NAMALWA (cell line): ENCODE measurements around the gene SFXN3.
A peak's percentile ranks its signal among the peaks of the same experiment; 100 is the strongest.
"Not testable (repeated sequence)": the region's sequence is repeated elsewhere in the genome, so short reads cannot be mapped to it uniquely, and the experiment has no call there.

Experiments
- DNase-seq: peaks from one replicate; pipeline ENCODE4 v3.0.0-alpha.2; 2015; ENCODE audit warnings: low spot score

Gene SFXN3

DNA sequence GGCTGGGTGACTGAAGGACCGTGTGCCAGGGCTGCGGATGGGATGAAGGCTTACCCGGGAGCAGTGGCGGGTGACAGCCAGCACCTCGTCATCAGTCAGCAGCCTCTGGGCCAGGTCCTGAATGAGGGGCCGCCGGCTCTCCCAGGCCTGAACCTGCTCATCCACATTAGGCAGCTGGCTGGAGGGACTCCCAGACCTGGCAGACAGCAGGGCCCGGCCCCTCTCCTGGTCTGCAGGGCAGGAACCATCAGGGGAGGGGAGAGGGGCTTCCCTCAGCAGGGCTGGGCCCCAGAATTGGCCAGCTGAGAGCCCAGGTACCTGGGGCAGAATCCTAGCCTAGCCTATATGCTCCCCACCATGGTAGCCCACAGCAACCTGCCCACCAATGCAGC, 15.5 kb upstream of the SFXN3 start:
- DNase-seq = no peak

- DNase-seq = no peak
Measured at GRCh38 chr10:101016814-101017213, 14.2 kb upstream of the SFXN3 start.

GRCh38 chr10:101018118-101018599, 12.9 kb upstream of the SFXN3 start:
- DNase-seq = peak; percentile 47

- peak; percentile 76 for DNase-seq
Measured at GRCh38 chr10:101018600-101019439, 12.2 kb upstream of the SFXN3 start.

GRCh38 chr10:101019440-101019703, 11.7 kb upstream of the SFXN3 start:
- no peak for DNase-seq

DNA sequence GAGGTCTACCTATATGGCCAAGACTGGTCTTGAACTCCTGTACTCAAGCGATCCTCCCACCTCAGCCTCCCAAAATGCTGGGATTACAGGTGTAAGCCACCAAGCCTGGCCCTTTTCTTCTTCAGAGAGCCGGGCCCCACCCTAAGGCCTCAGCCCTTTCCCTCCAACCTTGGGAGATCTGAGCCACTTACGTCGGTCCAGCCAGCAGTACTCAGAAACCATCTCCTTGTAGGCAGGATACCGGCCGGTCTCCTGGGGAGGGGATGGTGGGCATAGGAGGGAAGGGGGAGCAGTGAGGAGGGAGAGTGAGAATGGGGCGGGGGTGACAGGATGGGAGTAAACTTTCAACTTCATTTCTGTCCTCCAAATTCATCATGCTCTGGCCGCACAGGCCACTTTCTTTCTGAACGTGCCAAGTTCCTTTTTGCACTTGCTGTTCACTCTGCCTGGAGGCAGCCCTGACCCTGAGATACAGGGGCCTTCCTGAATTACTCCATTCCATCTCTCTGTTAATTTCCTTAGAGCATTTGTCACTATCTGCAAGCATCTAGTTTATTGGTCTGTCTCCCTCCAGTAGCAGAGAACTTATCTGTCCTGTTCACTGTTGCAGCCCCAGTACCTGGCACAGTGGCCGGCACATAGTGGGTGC, 10.5 kb upstream of the SFXN3 start:
- DNase-seq = no peak

- no peak for DNase-seq
Measured at GRCh38 chr10:101021239-101021638, 9.8 kb upstream of the SFXN3 start.

GRCh38 chr10:101021692-101022251, 9.3 kb upstream of the SFXN3 start:
- DNase-seq = no peak

DNA sequence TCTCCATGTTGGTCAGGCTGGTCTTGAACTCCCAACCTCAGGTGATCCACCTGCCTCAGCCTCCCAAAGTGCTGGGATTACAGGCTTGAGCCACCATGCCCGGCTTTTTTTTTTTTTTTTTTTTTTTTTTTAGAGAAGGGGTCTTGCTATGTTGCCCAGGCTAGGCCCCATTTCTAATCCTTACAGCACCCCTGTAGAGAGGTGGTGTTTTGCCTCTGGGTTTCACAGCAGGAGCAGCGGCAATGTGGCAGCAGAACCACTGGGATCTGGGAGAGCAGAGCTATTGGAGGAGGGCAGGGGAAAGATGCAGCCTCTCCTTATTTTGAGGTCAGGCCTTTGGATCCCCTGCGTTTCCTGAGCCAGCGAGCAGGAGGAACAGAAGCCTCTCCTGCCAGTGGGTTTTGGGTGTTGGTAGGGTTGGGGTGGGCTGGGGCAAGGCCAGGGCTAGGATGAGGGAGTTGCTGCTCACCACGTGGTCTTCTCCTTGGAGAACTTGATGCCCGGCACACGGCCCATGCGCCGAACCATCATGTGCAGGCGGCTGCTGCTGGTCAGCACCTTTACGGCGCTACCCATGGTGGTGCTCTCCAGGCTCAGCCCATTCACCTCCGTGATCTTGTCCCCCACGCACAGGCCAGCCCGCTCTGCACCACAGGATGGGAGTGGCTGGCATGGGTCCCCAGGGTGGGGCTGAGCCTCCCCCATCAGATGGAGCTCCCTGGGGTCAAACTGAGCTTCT, 7.9 kb upstream of the SFXN3 start:
- DNase-seq = no peak

GRCh38 chr10:101027106-101027720, 3.8 kb upstream of the SFXN3 start:
- no peak for DNase-seq

DNA sequence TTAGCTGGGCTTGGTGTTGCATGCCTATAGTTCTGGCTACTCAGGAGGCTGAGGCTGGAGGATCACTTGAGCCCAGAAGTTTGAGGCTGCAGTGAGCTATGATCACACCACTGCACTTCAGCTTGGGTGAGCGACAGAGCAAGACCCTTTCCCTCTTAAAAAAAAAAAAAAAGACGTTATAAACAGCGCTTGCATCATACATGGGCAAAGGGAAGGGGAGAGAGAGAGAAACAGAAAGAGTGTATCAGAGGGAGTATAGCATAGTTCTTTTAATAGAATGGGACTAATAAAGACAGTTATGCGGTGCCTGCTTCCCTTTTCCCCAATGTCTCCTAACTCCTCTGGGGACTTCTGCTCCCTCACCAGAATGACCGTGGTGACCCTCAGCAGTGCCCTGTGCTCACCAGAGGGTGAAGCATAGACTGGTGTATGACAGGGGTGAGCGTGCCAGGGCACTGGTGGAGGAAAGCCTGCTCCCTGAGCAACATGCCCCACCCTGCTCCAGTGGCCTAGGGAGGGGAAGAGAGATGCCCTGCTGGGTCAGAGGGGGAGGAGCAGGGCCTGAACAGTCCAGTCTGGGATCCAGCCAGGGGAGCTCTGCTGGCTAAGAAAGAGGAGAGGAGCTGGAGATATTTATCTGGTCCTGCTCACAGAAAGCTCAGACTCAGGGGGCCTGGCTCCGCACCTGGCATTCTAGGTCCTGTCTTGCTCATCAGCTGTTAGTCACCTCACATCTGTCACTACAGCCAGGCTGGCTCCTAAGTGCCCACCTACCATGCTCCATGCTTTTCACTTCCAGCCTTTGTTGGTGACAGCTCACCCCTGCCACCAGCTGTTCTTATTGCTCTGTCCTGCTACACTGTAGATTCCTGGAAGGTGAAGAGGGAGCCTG, 2.3 kb upstream of the SFXN3 start:
- DNase-seq = peak; percentile 32

- no peak for DNase-seq
Measured at GRCh38 chr10:101029520-101030295, 1.3 kb upstream of the SFXN3 start.

- DNase-seq = no peak
Measured at GRCh38 chr10:101030496-101031127, 422 bp upstream of the SFXN3 start.

DNA sequence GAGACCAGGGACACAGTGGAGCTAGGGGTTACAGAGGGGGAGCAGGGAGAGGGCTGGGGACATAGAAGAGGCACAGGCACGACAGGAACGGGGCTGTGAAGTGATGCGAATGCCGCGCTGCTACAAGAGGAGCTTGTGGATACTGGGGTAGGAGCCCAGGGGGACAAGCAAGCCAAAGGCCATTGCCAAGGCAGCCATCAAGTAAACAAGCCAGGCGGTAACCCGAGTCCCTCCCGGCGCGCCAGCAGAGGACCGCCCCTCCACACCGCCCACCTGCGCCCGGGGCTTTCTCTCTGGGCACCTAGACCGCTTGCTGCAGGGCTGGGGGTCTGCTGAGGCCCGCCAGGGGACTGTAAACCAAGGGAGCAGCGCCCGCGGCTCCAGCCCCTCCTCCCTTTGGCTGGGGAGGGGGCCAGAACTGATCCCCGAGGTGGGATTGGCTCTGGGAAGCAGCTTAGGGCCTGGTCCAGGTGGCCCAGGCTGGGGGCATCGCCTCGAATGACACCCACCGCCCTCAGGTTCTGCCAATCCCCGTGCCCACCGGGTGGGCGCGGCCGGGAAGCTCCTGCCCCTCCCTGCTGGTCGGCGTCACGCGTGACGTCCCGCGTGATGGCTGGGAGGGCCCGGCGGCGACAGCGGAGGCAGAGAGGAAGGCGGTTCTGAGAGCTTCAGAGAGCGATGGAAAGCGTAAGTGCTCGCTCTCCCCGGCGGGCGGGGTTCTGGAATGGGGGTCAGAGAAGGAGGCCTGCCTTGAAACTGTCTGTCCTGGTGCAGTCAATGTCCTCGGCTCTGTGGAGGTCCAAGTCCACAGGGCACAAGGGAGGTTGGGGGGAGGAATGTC, 982 bp downstream of the SFXN3 start:
- no peak for DNase-seq

- DNase-seq = no peak
Measured at GRCh38 chr10:101032637-101033224, 1.7 kb downstream of the SFXN3 start.

DNA sequence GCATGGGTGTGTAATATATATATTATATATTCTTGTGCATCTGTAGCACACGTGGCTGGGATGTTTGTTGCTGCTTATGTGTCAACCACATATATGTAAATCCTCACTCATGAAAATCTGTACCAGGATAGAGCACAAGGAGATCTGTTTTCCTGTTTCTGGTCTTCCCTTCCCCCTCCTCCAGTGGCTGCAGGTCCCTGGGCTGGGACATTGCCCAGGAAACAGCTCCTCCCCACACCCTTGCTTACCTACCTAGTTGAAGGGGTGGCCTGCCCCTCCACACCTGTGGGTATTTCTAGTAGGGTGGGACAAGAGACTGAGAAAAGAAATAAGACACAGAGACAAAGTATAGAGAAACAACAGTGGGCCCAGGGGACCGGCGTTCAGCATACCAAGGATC, 2.2 kb downstream of the SFXN3 start:
- DNase-seq = no peak

DNA sequence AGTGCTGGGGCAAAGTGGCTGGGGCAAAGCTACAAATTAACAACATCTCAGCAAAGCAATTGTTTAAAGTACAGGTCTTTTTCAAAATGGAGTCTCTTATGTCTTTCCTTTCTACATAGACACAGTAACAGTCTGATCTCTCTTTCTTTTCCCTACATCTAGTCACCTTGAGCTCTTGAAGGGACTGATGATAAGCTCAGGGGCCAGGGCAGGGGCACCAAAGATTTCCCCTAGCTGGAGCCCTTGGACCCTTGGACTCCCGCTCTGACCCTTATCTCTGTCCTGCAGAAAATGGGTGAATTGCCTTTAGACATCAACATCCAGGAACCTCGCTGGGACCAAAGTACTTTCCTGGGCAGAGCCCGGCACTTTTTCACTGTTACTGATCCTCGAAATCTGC, 3.4 kb downstream of the SFXN3 start:
- not testable (repeated sequence) for DNase-seq

DNA sequence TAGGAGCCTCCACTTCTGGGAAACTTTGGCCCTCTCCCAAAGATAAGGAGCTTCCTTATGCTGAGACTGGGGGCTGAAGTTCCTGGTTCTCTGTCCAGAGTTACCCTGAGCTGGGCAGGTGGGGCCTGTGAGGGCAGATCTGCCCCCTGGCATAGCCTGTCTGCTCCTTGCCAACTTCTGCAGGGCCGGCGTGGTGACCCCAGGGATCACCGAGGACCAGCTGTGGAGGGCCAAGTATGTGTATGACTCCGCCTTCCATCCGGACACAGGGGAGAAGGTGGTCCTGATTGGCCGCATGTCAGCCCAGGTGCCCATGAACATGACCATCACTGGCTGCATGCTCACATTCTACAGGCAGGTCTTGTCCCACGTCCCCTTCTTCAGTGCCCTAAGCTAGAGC, 4.3 kb downstream of the SFXN3 start:
- no peak for DNase-seq
